GM12801 (cell line): Measurements from ENCODE around the gene ALG11.

Source experiments
- CTCF ChIP-seq: IDR thresholded peaks from one replicate; pipeline ENCODE4 v1.5.1; 2011; ENCODE audit warnings: control low read depth; ENCODE audit not compliant: insufficient read length; ENCODE audit errors: extremely low read depth

The ALG11 gene

GRCh38 chr13:51976423-51976822, 35.8 kb upstream of the ALG11 start:
- no peak for TF ChIP-seq CTCF

- TF ChIP-seq CTCF = no peak
Observed at GRCh38 chr13:51976890-51977289, 35.3 kb upstream of the ALG11 start.

GRCh38 chr13:51977625-51978024, 34.6 kb upstream of the ALG11 start:
- no peak for TF ChIP-seq CTCF

- TF ChIP-seq CTCF = no peak
Observed at GRCh38 chr13:51978796-51979556, 33.2 kb upstream of the ALG11 start.

GRCh38 chr13:51980908-51981307, 31.3 kb upstream of the ALG11 start:
- no peak for TF ChIP-seq CTCF

- no peak for TF ChIP-seq CTCF
Observed at GRCh38 chr13:51981355-51981754, 30.8 kb upstream of the ALG11 start.

GRCh38 chr13:51988988-51989618, 23.1 kb upstream of the ALG11 start:
- no peak for TF ChIP-seq CTCF
